Caco-2 (cell line): ENCODE data around the gene WNT5B. TPM values are rescaled to one million over a fixed set of nuclear protein-coding genes. Genes with fewer than 3 reads are reported as not detected.

Experiments used
- BruUV-seq: library from RNA; stranded (reverse); fragments of 400-500 nt; replicated peaks from 2 replicates; lab custom pipeline; 2021; lab: Mats Ljungman, UMichigan
- CTCF ChIA-PET: fragments of 300-600 bp; sonication (Branson Sonifier 250); formaldehyde crosslinking; loops from one replicate; lab custom pipeline; 2022; ENCODE audit warnings: antibody characterized with exemption; lab: Charles Lee
- POLR2A ChIA-PET: fragments of 300-600 bp; sonication (Branson Sonifier 250); formaldehyde crosslinking; loops from one replicate; lab custom pipeline; 2022; ENCODE audit warnings: antibody characterized with exemption; lab: Charles Lee
- DNase-seq, 2 experiments: peaks; one replicate each; pipeline versions ENCODE4 v3.0.0 to v3.0.0-alpha.2; 2020 to 2022
- H3K27me3 ChIP-seq: replicated peaks from 2 replicates; pipeline ENCODE4 v1.6.0; 2011; ENCODE audit warnings: low read length; ENCODE audit not compliant: control insufficient read depth, insufficient read depth
- H3K36me3 ChIP-seq: 2 replicates; pipeline ENCODE4 v1.5.1; 2011; ENCODE audit warnings: low read length; ENCODE audit not compliant: control insufficient read depth, insufficient read depth
- H3K4me1 ChIP-seq: fragments of 250-450 bp; sonication (Bioruptor Pico); 2 replicates; pipeline ENCODE4 v1.5.1; 2020; ENCODE audit warnings: mild to moderate bottlenecking
- H3K4me3 ChIP-seq: 2 replicates; pipeline ENCODE4 v1.5.1; 2011; ENCODE audit warnings: low read depth, mild to moderate bottlenecking, control low read depth, low read length
- H3K9me3 ChIP-seq: fragments of 250-450 bp; sonication (Bioruptor Pico); 2 replicates; pipeline ENCODE4 v1.5.1; 2020; ENCODE audit warnings: mild to moderate bottlenecking, moderate library complexity
- H3K27ac Mint-ChIP-seq: one replicate; pipeline ENCODE4 v1.8.0; 2022; ENCODE audit warnings: mixed read lengths; ENCODE audit not compliant: unreplicated experiment
- H3K27me3 Mint-ChIP-seq: one replicate; pipeline ENCODE4 v1.8.0; 2022; ENCODE audit warnings: mixed read lengths; ENCODE audit not compliant: insufficient read depth, unreplicated experiment
- H3K36me3 Mint-ChIP-seq: one replicate; pipeline ENCODE4 v1.8.0; 2022; ENCODE audit warnings: mild to moderate bottlenecking, mixed read lengths; ENCODE audit not compliant: insufficient read depth, unreplicated experiment
- H3K4me1 Mint-ChIP-seq: one replicate; pipeline ENCODE4 v1.8.0; 2022; ENCODE audit warnings: low read depth, mixed read lengths; ENCODE audit not compliant: unreplicated experiment
- H3K4me3 Mint-ChIP-seq: one replicate; pipeline ENCODE4 v1.8.0; 2022; ENCODE audit warnings: mild to moderate bottlenecking, moderate library complexity, mixed read lengths; ENCODE audit not compliant: unreplicated experiment
- H3K9me3 Mint-ChIP-seq: one replicate; pipeline ENCODE4 v1.8.0; 2022; ENCODE audit warnings: mixed read lengths; ENCODE audit not compliant: unreplicated experiment
- CTCF ChIP-seq, 2 experiments: fragments of 200-600 bp in 1 of 2; IDR thresholded peaks; 1 replicate in 1 of 2; 2 replicates in 1 of 2; pipeline versions ENCODE4 v1.5.1 to v1.8.0; 2011 to 2022; ENCODE audit warnings: antibody characterized with exemption in 1 of 2, control low read depth in 1 of 2, inconsistent platforms in 1 of 2, low read depth in 1 of 2, low read length in 1 of 2, mild to moderate bottlenecking in 1 of 2, moderate library complexity in 1 of 2; ENCODE audit not compliant: insufficient read depth in 1 of 2, severe bottlenecking in 1 of 2, unreplicated experiment in 1 of 2
- intact Hi-C: fragments of 100-400 bp; cut with micrococcal nuclease; formaldehyde crosslinking; loops from one replicate; pipeline ENCODE4 v1.10.0; 2022; ENCODE audit not compliant: unreplicated experiment
- total RNA-seq: library from RNA; stranded (reverse); gene quantifications from 2 replicates; pipeline ENCODE4 v1.2.3, GENCODE V29; 2022

Gene WNT5B
- total RNA-seq, 1 experiment from 2014 or later: 6.9 TPM

- BruUV-seq: no TSS peak
- Histone ChIP-seq H3K36me3 (no peaks in the 10 kb centered on the region), H3K4me1 (peaks cover 14% of the 10 kb centered on the region), H3K9me3 (no peaks in the 10 kb centered on the region), H3K27me3 (no peaks in the 10 kb centered on the region), H3K4me3 (no peak overlapping the region)
- no peaks in the 10 kb centered on the region for H3K36me3 Mint-ChIP-seq
- ChIA-PET CTCF (no interaction called here), POLR2A (no interaction called here)
- no peak for TF ChIP-seq CTCF (IDR thresholded peaks at IDR 0.05; ENCODE audit: insufficient read depth in 1 of 2, low read depth in 1 of 2, low read length in 1 of 2, severe bottlenecking in 1 of 2, unreplicated experiment in 1 of 2)
- no peaks in the 10 kb centered on the region for H3K9me3 Mint-ChIP-seq
- peaks cover 15% of the 10 kb centered on the region for H3K4me1 Mint-ChIP-seq
- no peak overlapping the region for H3K4me3 Mint-ChIP-seq
- intact Hi-C loops: no loop called here
- H3K27ac Mint-ChIP-seq: no peak overlapping the region
- no peaks in the 10 kb centered on the region for H3K27me3 Mint-ChIP-seq
- DNase-seq: no peak
Observed at GRCh38 chr12:1638203-1638602, 9.2 kb downstream of the WNT5B start.

GRCh38 chr12:1639538-1639937 is 10.5 kb downstream of the WNT5B start:
- Mint-ChIP-seq H3K27me3 (no peaks in the 10 kb centered on the region), H3K36me3 (no peaks in the 10 kb centered on the region), H3K27ac (no peak overlapping the region), H3K4me3 (no peak overlapping the region), H3K9me3 (no peaks in the 10 kb centered on the region), H3K4me1 (peaks cover 12% of the 10 kb centered on the region)
- H3K36me3 ChIP-seq: no peaks in the 10 kb centered on the region
- H3K9me3 ChIP-seq: no peaks in the 10 kb centered on the region
- ChIA-PET POLR2A (no interaction called here), CTCF (interaction anchor here (1.3 kb wide), 1 partner anchor 152 kb away, joined by 3 read pairs; no protein-coding TSS in a partner anchor)
- no peak overlapping the region for H3K4me3 ChIP-seq
- no peak for TF ChIP-seq CTCF (IDR thresholded peaks at IDR 0.05; ENCODE audit: insufficient read depth in 1 of 2, low read depth in 1 of 2, low read length in 1 of 2, severe bottlenecking in 1 of 2, unreplicated experiment in 1 of 2)
- peaks cover 7% of the 10 kb centered on the region for H3K4me1 ChIP-seq
- BruUV-seq: no TSS peak
- no peaks in the 10 kb centered on the region for H3K27me3 ChIP-seq
- DNase-seq: no peak
- intact Hi-C loops: no loop called here

GRCh38 chr12:1640328-1641234 is 11.6 kb downstream of the WNT5B start:
- intact Hi-C loops: no loop called here
- ChIA-PET CTCF (interaction anchor here (0.9 to 1.3 kb wide), 2 partner anchors 12 to 151 kb away, joined by 3 read pairs; no protein-coding TSS in a partner anchor), POLR2A (no interaction called here)
- no peak overlapping the region for H3K27ac Mint-ChIP-seq
- no peak for TF ChIP-seq CTCF (IDR thresholded peaks at IDR 0.05; ENCODE audit: insufficient read depth in 1 of 2, low read depth in 1 of 2, low read length in 1 of 2, severe bottlenecking in 1 of 2, unreplicated experiment in 1 of 2)
- H3K4me1 Mint-ChIP-seq: peaks cover 9% of the 10 kb centered on the region
- H3K4me3 ChIP-seq: no peak overlapping the region
- H3K9me3 ChIP-seq: no peaks in the 10 kb centered on the region
- no peak overlapping the region for H3K4me3 Mint-ChIP-seq
- no peaks in the 10 kb centered on the region for H3K36me3 Mint-ChIP-seq
- H3K9me3 Mint-ChIP-seq: no peaks in the 10 kb centered on the region
- H3K36me3 ChIP-seq: no peaks in the 10 kb centered on the region
- DNase-seq: no peak
- peaks cover 7% of the 10 kb centered on the region for H3K4me1 ChIP-seq
- no peaks in the 10 kb centered on the region for H3K27me3 Mint-ChIP-seq
- no peaks in the 10 kb centered on the region for H3K27me3 ChIP-seq
- BruUV-seq: no TSS peak
